Smooth muscle cell (in vitro differentiated cells): ENCODE results near the gene MAP1B. TPM values are rescaled to one million over a fixed set of nuclear protein-coding genes. Genes with fewer than 3 reads are reported as not detected.

Experiments
- DNase-seq: peaks from one replicate; lab custom pipeline; 2025; ENCODE audit not compliant: unreplicated experiment; lab: John Stamatoyannopoulos, UW
- H2AFZ ChIP-seq: fragments of 200-600 bp; sonication (generic); 2 replicates; pipeline ENCODE4 v1.6.0; 2016; ENCODE audit warnings: antibody characterized with exemption, low read depth, mild to moderate bottlenecking
- H3F3A ChIP-seq: fragments of 200-600 bp; sonication (generic); 2 replicates; pipeline ENCODE4 v1.6.0; 2017; ENCODE audit warnings: antibody characterized with exemption, low read depth
- H3K27ac ChIP-seq: fragments of 200-600 bp; sonication (generic); 2 replicates; pipeline ENCODE4 v1.5.1; 2016; ENCODE audit warnings: low read depth, mild to moderate bottlenecking
- H3K27me3 ChIP-seq: fragments of 200-600 bp; sonication (generic); 2 replicates; pipeline ENCODE4 v1.6.1; 2016; ENCODE audit warnings: low read depth, mild to moderate bottlenecking
- H3K36me3 ChIP-seq: fragments of 200-600 bp; sonication (generic); 2 replicates; pipeline ENCODE4 v1.5.1; 2016; ENCODE audit warnings: low read depth
- H3K4me1 ChIP-seq: fragments of 200-600 bp; sonication (generic); 2 replicates; pipeline ENCODE4 v1.5.1; 2016; ENCODE audit warnings: low read depth
- H3K4me2 ChIP-seq: fragments of 200-600 bp; sonication (generic); 2 replicates; pipeline ENCODE4 v1.6.0; 2016; ENCODE audit warnings: mild to moderate bottlenecking
- H3K4me3 ChIP-seq: fragments of 200-600 bp; sonication (generic); 2 replicates; pipeline ENCODE4 v1.5.1; 2016; ENCODE audit warnings: mild to moderate bottlenecking
- H3K79me2 ChIP-seq: fragments of 200-600 bp; sonication (generic); 2 replicates; pipeline ENCODE4 v1.6.0; 2016; ENCODE audit warnings: low read depth, mild to moderate bottlenecking
- H3K9ac ChIP-seq: fragments of 200-600 bp; sonication (generic); 2 replicates; pipeline ENCODE4 v1.6.0; 2016; ENCODE audit warnings: low read depth
- H3K9me3 ChIP-seq: fragments of 200-600 bp; sonication (generic); replicated peaks from 2 replicates; pipeline ENCODE4 v1.5.1; 2016; ENCODE audit warnings: low read depth
- H4K20me1 ChIP-seq: fragments of 200-600 bp; sonication (generic); 2 replicates; pipeline ENCODE4 v1.6.0; 2016; ENCODE audit warnings: low read depth
- CTCF ChIP-seq: fragments of 200-600 bp; sonication (generic); IDR thresholded peaks from 2 replicates; pipeline ENCODE4 v1.5.1; 2017; ENCODE audit warnings: borderline replicate concordance, mild to moderate bottlenecking, antibody characterized with exemption; ENCODE audit not compliant: insufficient read depth, poor library complexity, severe bottlenecking
- WGBS: methylation state at CpG from one replicate; pipeline ENCODE4 v1.1.7; 2016; ENCODE audit warnings: low lambda C conversion rate; 5-methylcytosine and 5-hydroxymethylcytosine counted together
- polyA plus RNA-seq: library from polyadenylated mRNA; unstranded; fragments of >200 nt; fragmentation: Nextera tagmentation; extraction: Ambion mirVana; gene quantifications from 2 replicates; pipeline ENCODE4 v1.2.1, GENCODE V29; 2016
- total RNA-seq: library from RNA; depleted of rRNA; stranded (reverse); fragments of >200 nt; gene quantifications from 2 replicates; pipeline ENCODE4 v1.2.3, GENCODE V29; 2014

The MAP1B gene
- total and polyA plus RNA-seq, 2 experiments from 2014 or later: 111 to 143 TPM

DNA sequence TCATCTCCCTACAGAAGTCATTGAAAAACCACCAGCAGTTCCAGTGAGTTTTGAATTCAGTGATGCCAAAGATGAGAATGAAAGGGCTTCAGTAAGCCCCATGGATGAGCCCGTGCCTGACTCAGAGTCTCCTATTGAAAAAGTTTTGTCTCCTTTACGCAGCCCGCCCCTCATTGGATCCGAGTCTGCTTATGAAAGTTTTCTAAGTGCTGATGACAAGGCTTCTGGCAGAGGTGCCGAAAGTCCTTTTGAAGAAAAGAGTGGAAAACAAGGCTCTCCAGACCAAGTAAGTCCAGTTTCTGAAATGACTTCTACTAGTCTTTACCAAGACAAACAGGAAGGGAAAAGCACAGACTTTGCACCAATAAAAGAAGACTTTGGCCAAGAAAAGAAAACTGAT is 90.1 kb downstream of the MAP1B start:
- TF ChIP-seq CTCF: no peak
- H3K27me3 ChIP-seq: no peaks in the 10 kb centered on the region
- H3K79me2 ChIP-seq: peaks cover 5% of the 10 kb centered on the region
- no peak for DNase-seq
- H3K4me3 ChIP-seq: no peak overlapping the region
- no peak overlapping the region for H3K4me2 ChIP-seq
- no peak overlapping the region for H3K9ac ChIP-seq
- no peak overlapping the region for H3K27ac ChIP-seq
- no peaks in the 10 kb centered on the region for H3F3A ChIP-seq
- no peak overlapping the region for H2AFZ ChIP-seq
- H4K20me1 ChIP-seq: peaks cover 11% of the 10 kb centered on the region
- peaks cover 14% of the 10 kb centered on the region for H3K36me3 ChIP-seq
- 96% methylated on average over 5 of the region's 5 CpGs for WGBS
- no peaks in the 10 kb centered on the region for H3K9me3 ChIP-seq
- no peaks in the 10 kb centered on the region for H3K4me1 ChIP-seq

- no peak for TF ChIP-seq CTCF
- Histone ChIP-seq H3F3A (peaks cover 11% of the 10 kb centered on the region), H3K4me3 (no peak overlapping the region), H3K9ac (no peak overlapping the region), H2AFZ (no peak overlapping the region), H3K36me3 (peaks cover 23% of the 10 kb centered on the region), H3K4me1 (no peaks in the 10 kb centered on the region), H3K27ac (no peak overlapping the region), H3K27me3 (no peaks in the 10 kb centered on the region), H3K79me2 (peaks cover 5% of the 10 kb centered on the region), H4K20me1 (peaks cover 8% of the 10 kb centered on the region), H3K9me3 (no peaks in the 10 kb centered on the region), H3K4me2 (no peak overlapping the region)
- no peak for DNase-seq
- 97% methylated on average over 15 of the region's 15 CpGs for WGBS
Observed at GRCh38 chr5:72199681-72200080, 92.4 kb downstream of the MAP1B start.

GRCh38 chr5:72202331-72202825 is 95.1 kb downstream of the MAP1B start:
- WGBS: 96% methylated on average over 3 of the region's 3 CpGs
- H3K4me2 ChIP-seq: no peak overlapping the region
- no peak for DNase-seq
- TF ChIP-seq CTCF: no peak
- no peak overlapping the region for H3K9ac ChIP-seq
- H2AFZ ChIP-seq: no peak overlapping the region
- H3F3A ChIP-seq: peaks cover 23% of the 10 kb centered on the region
- H3K36me3 ChIP-seq: peaks cover 24% of the 10 kb centered on the region
- no peaks in the 10 kb centered on the region for H3K4me1 ChIP-seq
- H3K27me3 ChIP-seq: no peaks in the 10 kb centered on the region
- H3K4me3 ChIP-seq: no peak overlapping the region
- no peaks in the 10 kb centered on the region for H3K9me3 ChIP-seq
- H4K20me1 ChIP-seq: peaks cover 8% of the 10 kb centered on the region
- peaks cover 5% of the 10 kb centered on the region for H3K79me2 ChIP-seq
- H3K27ac ChIP-seq: peak overlapping the region; percentile 14

- H2AFZ ChIP-seq: no peak overlapping the region
- H3K79me2 ChIP-seq: peaks cover 5% of the 10 kb centered on the region
- H3K9me3 ChIP-seq: no peaks in the 10 kb centered on the region
- H3K4me2 ChIP-seq: no peak overlapping the region
- H3K4me3 ChIP-seq: no peak overlapping the region
- no peak for TF ChIP-seq CTCF
- H3K27me3 ChIP-seq: no peaks in the 10 kb centered on the region
- H4K20me1 ChIP-seq: peaks cover 8% of the 10 kb centered on the region
- H3K9ac ChIP-seq: no peak overlapping the region
- WGBS: 92% methylated on average over 8 of the region's 8 CpGs
- H3K27ac ChIP-seq: peak overlapping the region; percentile 26
- no peak for DNase-seq
- H3K4me1 ChIP-seq: peaks cover 6% of the 10 kb centered on the region
- H3K36me3 ChIP-seq: peaks cover 15% of the 10 kb centered on the region
- peaks cover 23% of the 10 kb centered on the region for H3F3A ChIP-seq
Observed at GRCh38 chr5:72203251-72203845, 96.1 kb downstream of the MAP1B start.
